ENCODE data around the gene FGF9. TPM values are rescaled to one million over a fixed set of nuclear protein-coding genes. Genes with fewer than 3 reads are reported as not detected.

FGF9 gene
- total RNA-seq, 1 experiment from 2014 or later, result 0.56 TPM

- DNase-seq (ENCODE audit: low spot score), result no peak
Observed at GRCh38 chr13:21674490-21675009, 3.7 kb downstream of the FGF9 start.

- no peak for DNase-seq (ENCODE audit: low spot score)
Observed at GRCh38 chr13:21675095-21675991, 4.5 kb downstream of the FGF9 start.

- DNase-seq (ENCODE audit: low spot score), result no peak
Observed at GRCh38 chr13:21676611-21677021, 5.7 kb downstream of the FGF9 start.

DNA sequence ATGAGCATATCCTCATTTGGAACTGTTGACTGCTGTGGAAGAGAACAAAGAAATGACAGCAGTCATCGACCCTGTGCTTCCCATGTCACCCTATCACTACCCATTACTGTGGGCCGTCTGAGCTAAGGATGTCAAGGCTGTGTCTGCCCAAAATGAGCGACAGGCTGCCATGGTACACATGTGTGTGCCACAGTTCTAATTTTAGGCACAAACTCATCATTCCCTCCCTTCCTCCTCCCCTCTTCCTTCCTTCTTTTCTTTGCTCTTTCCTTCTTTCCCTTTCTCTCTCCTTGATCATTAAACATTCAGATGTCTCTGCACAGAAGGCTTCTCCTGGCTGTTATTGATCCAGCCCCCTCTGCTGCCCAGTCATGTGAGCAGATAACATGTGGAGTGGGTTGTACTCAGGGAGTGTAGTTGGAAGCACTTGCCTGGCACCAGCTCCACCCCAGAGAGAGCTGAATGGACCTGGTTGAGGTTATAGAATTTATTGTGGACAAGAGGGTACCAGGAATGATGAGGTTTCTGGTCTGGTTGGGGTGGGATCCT lies 6.3 kb downstream of the FGF9 start:
- no peak for DNase-seq (ENCODE audit: low spot score)

DNA sequence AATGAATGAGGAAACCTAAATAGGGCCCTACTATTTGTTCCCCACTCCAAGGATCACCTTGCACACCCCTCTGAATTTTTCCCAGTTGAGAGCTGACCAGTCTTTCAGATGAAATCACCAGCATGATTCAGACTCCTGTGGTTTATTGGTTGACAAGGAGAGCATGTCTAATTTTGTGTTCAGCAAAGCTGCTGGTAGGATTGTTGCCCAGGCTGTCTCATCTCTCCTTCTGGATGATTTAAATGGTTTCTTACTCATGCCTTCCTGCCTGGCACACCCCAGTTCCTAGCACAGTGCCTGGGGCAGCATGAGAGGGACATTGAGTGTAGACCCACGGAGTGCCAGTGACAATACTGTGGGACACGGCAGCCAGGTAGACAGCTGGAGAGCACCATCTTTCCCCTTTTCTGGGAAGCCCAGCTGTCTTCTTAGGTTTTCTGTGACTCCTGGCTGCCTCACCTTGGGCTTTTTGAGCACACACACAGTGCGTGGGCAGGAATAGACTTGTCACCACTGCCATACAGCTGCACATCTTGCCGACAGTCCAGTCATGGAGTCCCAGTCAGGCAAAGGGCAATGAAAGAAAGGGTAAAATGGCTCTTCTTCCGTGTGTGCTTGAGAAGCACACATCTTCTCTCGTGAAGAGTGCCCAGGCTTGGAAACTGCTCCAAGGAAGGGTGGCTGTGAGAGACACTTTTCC lies 12.3 kb downstream of the FGF9 start:
- DNase-seq (ENCODE audit: low spot score), result peak; percentile 65

- DNase-seq (ENCODE audit: low spot score), result no peak
Observed at GRCh38 chr13:21684576-21684975, 13.7 kb downstream of the FGF9 start.

DNA sequence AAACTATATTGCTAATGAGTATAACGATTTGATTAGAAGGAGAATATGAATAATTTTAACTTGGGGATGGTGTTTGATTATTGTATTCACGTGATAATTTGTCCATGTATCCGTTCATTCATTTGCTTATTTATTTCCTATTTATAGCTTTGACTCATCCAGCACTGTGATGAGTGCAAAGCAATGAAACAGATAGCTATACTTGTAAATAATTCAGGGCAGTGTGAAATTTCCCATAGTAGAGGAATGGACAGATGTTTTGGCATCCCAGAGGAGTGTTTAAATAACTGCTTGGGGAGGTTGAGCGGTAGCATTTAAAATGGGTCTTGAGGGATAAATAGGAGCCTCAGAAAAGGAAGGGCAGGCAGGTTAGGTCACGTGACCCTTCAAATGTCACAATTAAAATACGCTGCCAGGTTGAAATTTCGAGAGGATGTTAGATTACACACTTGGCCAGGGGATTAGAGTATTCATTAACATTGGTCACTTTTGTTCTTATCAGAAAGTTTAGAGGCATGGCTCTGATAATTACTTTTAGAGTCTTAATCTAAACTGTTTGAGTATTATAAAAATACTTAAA lies 14.7 kb downstream of the FGF9 start:
- DNase-seq (ENCODE audit: low spot score), result no peak

DNA sequence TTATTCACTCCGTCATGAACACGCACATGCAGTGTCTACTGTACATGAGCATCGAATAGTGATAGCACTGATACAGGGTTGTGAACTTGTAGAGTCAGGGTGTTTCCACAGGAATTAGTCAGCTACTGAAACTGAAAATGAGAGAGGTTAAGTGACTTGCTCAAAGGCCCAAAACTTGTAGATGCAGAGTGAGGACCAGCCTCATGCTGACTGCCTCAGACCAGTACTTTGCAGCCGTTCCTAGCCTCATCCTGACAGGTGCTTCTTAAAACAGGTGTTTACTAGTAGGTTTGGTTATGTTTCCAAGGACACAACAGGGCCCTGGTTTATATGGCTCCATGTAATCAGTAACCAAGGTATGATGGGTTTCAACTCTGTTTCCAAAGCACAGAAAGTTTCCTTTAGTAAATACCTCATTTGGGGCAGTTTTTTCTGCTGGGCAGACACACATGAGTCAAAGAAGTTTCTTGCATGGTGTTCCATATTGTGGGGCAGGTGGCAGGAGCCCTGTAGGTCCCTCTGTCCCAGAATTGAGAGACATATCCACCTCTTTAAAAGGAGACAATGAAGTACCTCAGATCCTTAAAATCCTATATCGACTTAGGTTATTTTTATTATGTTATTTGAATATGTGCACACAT lies 16.0 kb downstream of the FGF9 start:
- DNase-seq (ENCODE audit: low spot score), result no peak

GRCh38 chr13:21688056-21688455 lies 17.2 kb downstream of the FGF9 start:
- no peak for DNase-seq (ENCODE audit: low spot score)

DNA sequence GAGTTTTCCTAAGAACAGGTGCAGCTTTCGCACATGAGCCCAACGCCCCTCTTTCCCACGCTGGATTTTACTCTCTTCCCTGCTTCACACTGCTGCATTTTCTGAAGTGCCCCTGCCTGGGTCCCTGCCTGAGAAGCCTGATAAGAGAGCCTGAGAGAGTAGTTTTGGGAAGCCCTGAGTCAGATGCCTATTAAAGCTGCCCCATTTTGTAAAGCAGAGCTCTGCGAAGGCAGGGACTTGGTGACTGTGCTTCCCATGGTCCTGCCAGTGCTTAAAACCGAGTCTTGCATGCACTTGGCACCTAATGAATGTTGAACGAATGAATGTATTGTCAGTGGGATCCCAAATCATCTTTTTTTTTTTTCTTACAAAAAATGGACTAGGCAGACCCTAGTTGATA lies 18.2 kb downstream of the FGF9 start:
- DNase-seq (ENCODE audit: low spot score), result no peak

DNA sequence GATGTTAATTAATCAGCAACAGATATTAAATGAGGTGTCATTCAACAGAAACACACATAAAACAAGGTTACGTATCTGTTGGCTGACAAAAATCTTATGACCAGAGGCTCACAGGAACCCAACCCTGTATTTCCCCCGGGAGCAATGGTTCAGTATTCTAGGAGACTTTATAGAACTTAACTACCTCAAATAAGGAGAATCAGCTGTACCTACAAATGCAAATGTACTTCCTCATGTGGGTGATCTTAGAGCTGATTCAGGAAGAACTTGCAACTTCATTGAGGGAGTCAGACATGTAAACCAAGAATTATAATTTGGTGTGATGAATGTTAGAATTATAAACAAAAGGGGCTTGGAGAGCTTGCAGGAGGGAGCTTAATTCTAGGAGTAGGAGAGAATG lies 20.1 kb downstream of the FGF9 start:
- no peak for DNase-seq (ENCODE audit: low spot score)

DNA sequence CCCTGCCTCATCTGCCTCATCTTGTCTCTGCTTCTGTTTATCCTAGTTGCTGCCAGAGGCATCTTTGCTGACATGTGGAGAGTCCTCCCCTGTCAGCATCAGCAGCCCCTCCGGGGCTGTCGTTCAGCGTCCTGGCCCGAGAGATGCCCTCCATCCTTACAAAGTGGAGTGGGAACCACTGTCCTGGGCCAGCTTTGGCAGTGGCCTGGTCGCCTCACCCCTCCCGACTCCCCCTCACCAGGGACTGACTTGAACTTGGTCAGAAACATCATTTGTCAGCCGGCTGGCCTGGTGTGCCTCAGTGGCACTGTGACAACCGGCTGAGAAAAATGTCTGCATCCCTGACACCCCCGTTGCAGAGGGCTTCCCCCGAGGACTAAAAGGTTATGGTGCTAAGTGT lies 20.6 kb downstream of the FGF9 start:
- DNase-seq (ENCODE audit: low spot score), result no peak

- no peak for DNase-seq (ENCODE audit: low spot score)
Observed at GRCh38 chr13:21691928-21692327, 21.1 kb downstream of the FGF9 start.

DNA sequence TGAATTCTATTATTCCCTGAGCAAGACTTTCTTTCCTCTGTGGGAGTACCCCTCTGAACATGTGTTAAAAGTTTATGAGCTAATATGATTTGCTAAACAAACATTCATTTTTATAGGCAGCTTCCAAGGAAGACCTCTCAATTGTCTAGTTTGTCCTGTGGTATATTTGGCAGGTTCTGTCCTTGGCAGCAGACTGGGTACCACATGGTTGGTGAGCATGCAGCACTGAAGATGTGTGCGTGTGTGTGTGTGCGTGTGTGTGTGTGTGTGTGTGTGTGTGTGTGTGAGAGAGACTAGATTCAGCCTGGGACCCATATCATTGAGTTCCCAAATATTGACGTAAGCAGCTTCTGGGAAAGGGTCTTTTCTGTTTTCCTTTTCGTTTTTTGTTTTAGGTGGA lies 24.0 kb downstream of the FGF9 start:
- no peak for DNase-seq (ENCODE audit: low spot score)

DNA sequence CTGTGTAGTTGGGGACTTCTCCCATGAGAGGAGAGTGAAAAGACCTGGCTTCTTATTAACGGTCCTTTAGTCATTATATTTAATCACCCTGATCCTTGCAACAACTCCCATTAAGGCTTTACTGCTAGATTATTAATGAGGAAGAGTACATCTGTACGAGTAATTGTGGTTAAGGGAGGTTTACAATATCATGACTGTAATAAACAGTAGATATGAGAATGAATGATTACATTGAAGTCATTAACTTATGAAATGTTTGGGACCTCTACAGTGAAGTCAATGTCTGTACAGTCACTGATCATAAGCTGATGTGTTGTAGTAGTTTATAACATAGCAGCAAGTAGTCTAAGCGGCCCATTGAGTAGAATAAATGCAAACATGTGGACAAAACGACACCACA lies 24.7 kb downstream of the FGF9 start:
- DNase-seq (ENCODE audit: low spot score), result no peak

DNA sequence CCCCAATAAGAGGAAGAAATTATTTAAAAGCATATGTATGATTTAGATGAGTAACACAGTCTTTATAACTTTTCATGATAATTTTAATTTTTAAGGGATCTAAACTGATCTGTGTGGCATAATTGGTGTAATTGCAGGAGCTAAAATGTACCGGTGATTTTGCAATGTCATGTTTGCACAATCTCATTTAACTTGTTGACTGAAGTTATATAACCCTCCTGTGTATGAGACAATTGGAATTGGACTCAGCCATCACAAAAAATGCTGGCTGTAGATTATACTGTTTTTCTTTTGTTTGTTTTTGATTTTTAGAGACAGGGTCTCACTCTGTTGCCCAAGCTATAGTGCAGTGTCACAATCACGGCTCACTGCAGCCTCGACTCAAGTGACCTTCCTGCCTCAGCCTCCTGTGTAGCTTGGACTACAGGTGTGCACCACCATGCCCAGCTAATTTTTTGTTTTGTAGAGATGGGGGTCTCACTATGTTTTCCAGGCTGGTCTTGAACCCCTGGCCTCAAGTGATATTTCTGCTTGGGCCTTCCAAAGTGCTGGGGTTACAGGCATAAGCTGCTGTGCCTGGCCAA lies 26.1 kb downstream of the FGF9 start:
- DNase-seq (ENCODE audit: low spot score), result no peak

GRCh38 chr13:21698817-21699679 lies 28.2 kb downstream of the FGF9 start:
- no peak for DNase-seq (ENCODE audit: low spot score)

- DNase-seq (ENCODE audit: low spot score), result no peak
Observed at GRCh38 chr13:21701460-21701859, 30.6 kb downstream of the FGF9 start.

- peak; percentile 9 for DNase-seq (ENCODE audit: low spot score)
Observed at GRCh38 chr13:21703846-21704245, 33.0 kb downstream of the FGF9 start.

DNA sequence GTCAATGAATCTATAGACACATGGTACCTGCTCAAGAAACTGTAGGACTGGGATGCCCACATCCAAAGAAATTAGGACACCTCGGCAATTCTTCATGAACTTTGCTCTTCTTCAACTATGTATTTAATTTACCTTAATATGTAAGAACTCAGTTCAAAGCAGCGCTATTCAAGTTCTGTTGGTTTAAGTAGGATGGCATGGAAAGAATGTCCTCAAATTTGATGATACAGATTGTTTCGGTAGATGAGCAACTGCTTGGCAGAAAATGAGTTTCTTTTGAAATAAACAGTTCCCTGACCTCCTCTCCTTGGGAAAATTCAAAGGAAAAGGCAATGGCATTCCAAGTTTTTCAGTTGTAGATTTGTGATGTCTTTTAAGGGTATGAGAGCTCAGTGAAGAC lies 36.7 kb downstream of the FGF9 start:
- DNase-seq (ENCODE audit: low spot score), result no peak

All from H4 (cell line).